HEK293 (cell line): ENCODE results near the gene SCUBE3.

Source experiments
- BCL11A ChIP-seq: fragments of 450-650 bp; formaldehyde crosslinking; IDR thresholded peaks from 2 replicates; pipeline ENCODE4 v1.5.1; 2016; ENCODE audit warnings: low read depth, missing biosample characterization, missing genetic modification characterization
- HOXC10 ChIP-seq: sonication (generic); formaldehyde crosslinking; IDR thresholded peaks from 2 replicates; pipeline ENCODE4 v1.8.1; 2023; ENCODE audit warnings: mild to moderate bottlenecking, missing genetic modification reagents
- KLF17 ChIP-seq: fragments of 450-650 bp; formaldehyde crosslinking; IDR thresholded peaks from 2 replicates; pipeline ENCODE4 v1.5.1; 2016; ENCODE audit warnings: missing biosample characterization, missing genetic modification characterization
- REST ChIP-seq: fragments of 450-650 bp; formaldehyde crosslinking; IDR thresholded peaks from 2 replicates; pipeline ENCODE4 v1.5.1; 2016; ENCODE audit warnings: missing biosample characterization, missing genetic modification characterization
- SP2 ChIP-seq: fragments of 450-650 bp; formaldehyde crosslinking; IDR thresholded peaks from 2 replicates; pipeline ENCODE4 v1.5.1; 2016; ENCODE audit warnings: missing biosample characterization, missing genetic modification characterization
- SP3 ChIP-seq: fragments of 450-650 bp; formaldehyde crosslinking; IDR thresholded peaks from 2 replicates; pipeline ENCODE4 v1.5.1; 2016; ENCODE audit warnings: missing biosample characterization, missing genetic modification characterization
- WT1 ChIP-seq: fragments of 450-650 bp; formaldehyde crosslinking; IDR thresholded peaks from 2 replicates; pipeline ENCODE4 v1.5.1; 2016; ENCODE audit warnings: missing biosample characterization, missing genetic modification characterization
- ZBTB17 ChIP-seq: fragments of 450-650 bp; formaldehyde crosslinking; IDR thresholded peaks from 2 replicates; pipeline ENCODE4 v1.5.1; 2016; ENCODE audit warnings: missing biosample characterization, missing genetic modification characterization
- ZBTB8A ChIP-seq: fragments of 450-650 bp; formaldehyde crosslinking; IDR thresholded peaks from 2 replicates; pipeline ENCODE4 v1.5.1; 2016; ENCODE audit warnings: missing biosample characterization, missing genetic modification characterization
- ZNF132 ChIP-seq: fragments of 450-650 bp; formaldehyde crosslinking; IDR thresholded peaks from 2 replicates; pipeline ENCODE4 v1.5.1; 2017; ENCODE audit warnings: missing biosample characterization, missing genetic modification characterization, borderline replicate concordance
- ZNF138 ChIP-seq: fragments of 450-650 bp; formaldehyde crosslinking; IDR thresholded peaks from 2 replicates; pipeline ENCODE4 v1.5.1; 2016; ENCODE audit warnings: missing biosample characterization, missing genetic modification characterization, borderline replicate concordance
- ZNF214 ChIP-seq: fragments of 450-650 bp; formaldehyde crosslinking; IDR thresholded peaks from 2 replicates; pipeline ENCODE4 v1.5.1; 2017; ENCODE audit warnings: missing biosample characterization, mild to moderate bottlenecking, missing genetic modification characterization, borderline replicate concordance
- ZNF280D ChIP-seq: fragments of 450-650 bp; formaldehyde crosslinking; IDR thresholded peaks from 2 replicates; pipeline ENCODE4 v1.5.1; 2016; ENCODE audit warnings: missing biosample characterization, missing genetic modification characterization
- ZNF324 ChIP-seq: fragments of 450-650 bp; formaldehyde crosslinking; IDR thresholded peaks from 2 replicates; pipeline ENCODE4 v1.5.1; 2016; ENCODE audit warnings: missing biosample characterization, missing genetic modification characterization
- ZNF341 ChIP-seq: fragments of 450-650 bp; formaldehyde crosslinking; IDR thresholded peaks from 2 replicates; pipeline ENCODE4; 2016; ENCODE audit warnings: low read depth, missing biosample characterization, missing genetic modification characterization
- ZNF518A ChIP-seq: fragments of 450-650 bp; formaldehyde crosslinking; conservative IDR thresholded peaks from 2 replicates; pipeline ENCODE4 v1.5.1; 2016; ENCODE audit warnings: low read depth, missing biosample characterization, missing genetic modification characterization
- ZNF555 ChIP-seq: fragments of 450-650 bp; formaldehyde crosslinking; conservative IDR thresholded peaks from 2 replicates; pipeline ENCODE4 v1.5.1; 2017; ENCODE audit warnings: missing biosample characterization, mild to moderate bottlenecking, missing genetic modification characterization, inconsistent platforms
- ZNF629 ChIP-seq: fragments of 450-650 bp; formaldehyde crosslinking; IDR thresholded peaks from 2 replicates; pipeline ENCODE4 v1.5.1; 2017; ENCODE audit warnings: missing biosample characterization, missing genetic modification characterization
- ZNF639 ChIP-seq: fragments of 450-650 bp; formaldehyde crosslinking; IDR thresholded peaks from 2 replicates; pipeline ENCODE4 v1.5.1; 2016; ENCODE audit warnings: missing biosample characterization, missing genetic modification characterization
- ZNF692 ChIP-seq: fragments of 450-650 bp; formaldehyde crosslinking; IDR thresholded peaks from 2 replicates; pipeline ENCODE4 v1.5.1; 2016; ENCODE audit warnings: missing biosample characterization, missing genetic modification characterization
- ZNF747 ChIP-seq: fragments of 450-650 bp; formaldehyde crosslinking; IDR thresholded peaks from 2 replicates; pipeline ENCODE4 v1.5.1; 2016; ENCODE audit warnings: missing biosample characterization, missing genetic modification characterization
- ZNF792 ChIP-seq: fragments of 450-650 bp; formaldehyde crosslinking; IDR thresholded peaks from 2 replicates; pipeline ENCODE4 v1.5.1; 2016; ENCODE audit warnings: missing biosample characterization, missing genetic modification characterization
- ZSCAN23 ChIP-seq: fragments of 450-650 bp; formaldehyde crosslinking; IDR thresholded peaks from 2 replicates; pipeline ENCODE4 v1.5.1; 2016; ENCODE audit warnings: missing biosample characterization, missing genetic modification characterization

Gene SCUBE3

GRCh38 chr6:35259194-35259947 lies 45.6 kb downstream of the SCUBE3 start, which contains the start of gene ZNF76 (continued):
- TF ChIP-seq ZNF555 (tag by site-specific recombination) = no peak
- peak; percentile 76; the same call in 1 of the 2 replicates for TF ChIP-seq WT1 (tag by site-specific recombination)
- peak; percentile 75 for TF ChIP-seq ZNF341 (tag by site-specific recombination)
- TF ChIP-seq ZNF747 (tag by site-specific recombination) = no peak
- TF ChIP-seq ZNF639 = peak; percentile 60
- peak; percentile 96 for TF ChIP-seq SP3 (tag by site-specific recombination)
- TF ChIP-seq ZBTB8A = peak; percentile 100
- peak; percentile 85 for TF ChIP-seq SP2
- TF ChIP-seq BCL11A (tag by site-specific recombination) = peak; percentile 81
- TF ChIP-seq ZNF518A (tag by site-specific recombination) = peak; percentile 47
- peak; percentile 56; the same call in 1 of the 2 replicates for TF ChIP-seq REST
- no peak for TF ChIP-seq ZNF792 (tag by site-specific recombination)
- TF ChIP-seq ZBTB17 (tag by site-specific recombination) = peak; percentile 97
- peak; percentile 96 for TF ChIP-seq KLF17 (tag by site-specific recombination)
- peak; percentile 96 for TF ChIP-seq ZNF692 (tag by site-specific recombination)
- TF ChIP-seq ZNF280D = no peak
- TF ChIP-seq ZSCAN23 (tag by site-specific recombination) = 0 out of 2 replicates have a peak, but pooled peaks have one; percentile 49
- peak; percentile 99 for TF ChIP-seq ZNF629 (tag by site-specific recombination)
- no peak for TF ChIP-seq ZNF138 (tag by site-specific recombination)
- TF ChIP-seq ZNF214 (tag by site-specific recombination) = no peak
- TF ChIP-seq HOXC10 (CRISPR knock-in tag) = no peak
- TF ChIP-seq ZNF132 (tag by site-specific recombination) = no peak
- TF ChIP-seq ZNF324 (tag by site-specific recombination) = peak; percentile 94
